Bronchial epithelial cell (primary cell): ENCODE measurements around the gene HPCAL4. TPM values are rescaled to one million over a fixed set of nuclear protein-coding genes. Genes with fewer than 3 reads are reported as not detected.
A peak's percentile ranks its signal among the peaks of the same experiment; 100 is the strongest.

Source experiments
- DNase-seq: peaks from one replicate; pipeline ENCODE4 v3.0.0-alpha.2; 2010; ENCODE audit warnings: low read depth
- FAIRE-seq: peaks from 2 replicates; lab custom pipeline; 2011; peaks lifted over from hg19 to GRCh38; lab: Jason Lieb, UNC
- H3K27me3 ChIP-seq: 2 replicates; pipeline ENCODE4 v1.5.1; 2011; ENCODE audit warnings: low read length; ENCODE audit not compliant: control insufficient read depth, insufficient read depth
- H3K36me3 ChIP-seq: 2 replicates; pipeline ENCODE4 v1.5.1; 2011; ENCODE audit warnings: low read length; ENCODE audit not compliant: control insufficient read depth, insufficient read depth
- H3K4me3 ChIP-seq: 2 replicates; pipeline ENCODE4 v1.5.1; 2011; ENCODE audit warnings: mild to moderate bottlenecking, low read depth, low read length, control low read depth
- total RNA-seq: library from RNA; depleted of rRNA; stranded (reverse); fragments of >200 nt; gene quantifications from 2 replicates; pipeline ENCODE4 v1.2.1, GENCODE V29; 2014
- TF ChIP-seq, protein P1 (sequence below): IDR thresholded peaks from 2 replicates; pipeline ENCODE4 v1.5.1; 2011; ENCODE audit warnings: mild to moderate bottlenecking, moderate library complexity, low read length, control low read depth, inconsistent platforms; ENCODE audit not compliant: insufficient read depth, severe bottlenecking

HPCAL4 gene
- total RNA-seq, 1 donor from 2014 or later, result under 0.01 TPM

DNA sequence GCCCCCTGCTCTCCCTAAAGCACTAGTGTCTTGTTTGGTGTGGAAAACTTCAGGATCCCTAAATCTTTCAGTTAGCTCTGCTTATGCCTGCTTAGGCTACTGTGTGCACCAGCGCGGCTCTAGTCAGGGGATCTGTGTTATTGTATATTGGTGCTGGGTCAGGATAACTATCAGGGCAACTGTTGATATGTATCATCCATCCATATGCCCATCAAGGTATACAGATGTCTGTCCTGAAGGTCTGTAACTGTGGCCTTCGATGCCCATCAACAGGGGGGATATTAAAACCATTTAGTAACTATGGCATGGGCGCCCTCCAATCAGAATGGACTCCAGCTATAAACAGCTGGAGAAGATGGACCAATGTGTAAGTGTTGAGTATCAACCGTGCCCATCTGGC lies 31.7 kb downstream of the HPCAL4 start:
- no peaks in the 10 kb centered on the region for H3K36me3 ChIP-seq
- no peak overlapping the region for H3K4me3 ChIP-seq
- TF ChIP-seq, protein P1, sequence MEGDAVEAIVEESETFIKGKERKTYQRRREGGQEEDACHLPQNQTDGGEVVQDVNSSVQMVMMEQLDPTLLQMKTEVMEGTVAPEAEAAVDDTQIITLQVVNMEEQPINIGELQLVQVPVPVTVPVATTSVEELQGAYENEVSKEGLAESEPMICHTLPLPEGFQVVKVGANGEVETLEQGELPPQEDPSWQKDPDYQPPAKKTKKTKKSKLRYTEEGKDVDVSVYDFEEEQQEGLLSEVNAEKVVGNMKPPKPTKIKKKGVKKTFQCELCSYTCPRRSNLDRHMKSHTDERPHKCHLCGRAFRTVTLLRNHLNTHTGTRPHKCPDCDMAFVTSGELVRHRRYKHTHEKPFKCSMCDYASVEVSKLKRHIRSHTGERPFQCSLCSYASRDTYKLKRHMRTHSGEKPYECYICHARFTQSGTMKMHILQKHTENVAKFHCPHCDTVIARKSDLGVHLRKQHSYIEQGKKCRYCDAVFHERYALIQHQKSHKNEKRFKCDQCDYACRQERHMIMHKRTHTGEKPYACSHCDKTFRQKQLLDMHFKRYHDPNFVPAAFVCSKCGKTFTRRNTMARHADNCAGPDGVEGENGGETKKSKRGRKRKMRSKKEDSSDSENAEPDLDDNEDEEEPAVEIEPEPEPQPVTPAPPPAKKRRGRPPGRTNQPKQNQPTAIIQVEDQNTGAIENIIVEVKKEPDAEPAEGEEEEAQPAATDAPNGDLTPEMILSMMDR, result no peak
- no peak for DNase-seq
- peaks cover 2% of the 10 kb centered on the region for H3K27me3 ChIP-seq
- no peak for FAIRE-seq

DNA sequence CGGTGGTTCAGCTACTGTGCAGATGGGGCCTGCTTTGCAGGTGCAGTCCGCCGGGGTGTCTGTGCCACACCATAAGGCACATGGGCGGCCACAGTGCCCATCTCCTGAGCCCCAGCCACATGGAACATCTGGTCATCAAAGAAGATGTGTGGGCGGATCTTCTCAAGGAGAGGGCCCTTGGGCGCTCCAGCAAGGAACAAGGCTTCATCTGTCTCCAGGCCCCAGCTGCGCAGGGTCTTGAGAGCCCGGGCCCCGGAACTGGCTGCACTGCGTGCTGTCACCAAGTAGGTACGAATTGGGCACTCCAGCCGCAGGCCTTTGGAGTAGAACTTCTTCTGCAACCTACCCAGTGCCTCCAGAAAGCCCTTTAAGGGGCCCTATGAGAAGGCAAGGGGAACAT lies 32.1 kb downstream of the HPCAL4 start:
- Histone ChIP-seq H3K4me3 (no peak overlapping the region), H3K36me3 (no peaks in the 10 kb centered on the region), H3K27me3 (peaks cover 2% of the 10 kb centered on the region)
- DNase-seq (no peak), FAIRE-seq (no peak)
- TF ChIP-seq, protein P1, result no peak

DNA sequence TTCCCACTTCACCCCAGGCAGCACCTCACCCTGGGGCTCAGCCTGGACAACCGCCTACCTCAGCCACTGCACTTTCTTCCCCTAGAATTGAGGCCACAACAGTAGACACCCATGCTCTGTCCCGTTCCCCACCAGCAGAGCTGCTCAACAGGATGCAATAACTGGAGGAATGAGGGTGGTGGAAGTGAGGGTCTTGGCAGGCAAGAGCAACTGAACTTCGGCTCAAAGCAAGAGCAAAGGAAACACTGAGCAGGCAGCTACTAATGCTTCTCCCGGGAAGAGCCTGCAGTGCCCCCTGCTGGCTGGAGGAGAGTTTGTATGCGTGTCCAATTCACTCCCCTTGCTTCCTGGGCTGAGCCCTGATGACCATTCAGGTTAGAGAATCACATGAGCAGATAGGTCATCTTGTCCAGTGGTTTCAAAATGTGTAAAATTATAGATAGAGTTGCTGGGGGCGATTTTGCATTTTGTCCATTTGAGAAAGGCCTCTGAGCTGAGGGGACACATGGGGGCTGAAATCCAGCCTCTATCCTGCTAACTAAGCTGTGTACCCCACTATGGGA lies 33.2 kb downstream of the HPCAL4 start:
- no peak overlapping the region for H3K4me3 ChIP-seq
- H3K27me3 ChIP-seq, result peaks cover 2% of the 10 kb centered on the region
- no peaks in the 10 kb centered on the region for H3K36me3 ChIP-seq
- DNase-seq (peak; percentile 50), FAIRE-seq (no peak)
- TF ChIP-seq, protein P1, result peak; percentile 90

DNA sequence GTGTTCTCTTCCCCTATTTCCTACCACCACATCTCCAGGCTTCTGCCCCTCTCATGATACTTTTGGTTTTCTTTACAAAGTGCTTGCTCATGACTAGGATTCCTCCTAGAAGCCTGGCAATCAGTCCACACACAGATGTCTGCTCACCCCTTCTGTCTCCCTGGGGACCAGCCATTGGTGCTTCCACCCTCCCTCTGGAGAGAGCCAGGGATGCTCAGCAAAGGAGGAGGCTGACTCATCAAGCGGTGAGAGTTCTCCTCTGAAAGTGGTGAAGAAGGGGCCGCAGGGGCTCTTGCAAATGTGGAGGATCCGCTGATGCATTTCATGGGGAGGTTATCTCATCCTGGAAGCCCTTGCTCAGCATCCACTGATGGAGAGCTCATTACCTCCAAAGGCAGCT lies 33.8 kb downstream of the HPCAL4 start:
- TF ChIP-seq, protein P1, result no peak
- Histone ChIP-seq H3K36me3 (no peaks in the 10 kb centered on the region), H3K4me3 (no peak overlapping the region), H3K27me3 (peaks cover 2% of the 10 kb centered on the region)
- FAIRE-seq, result no peak
- no peak for DNase-seq

DNA sequence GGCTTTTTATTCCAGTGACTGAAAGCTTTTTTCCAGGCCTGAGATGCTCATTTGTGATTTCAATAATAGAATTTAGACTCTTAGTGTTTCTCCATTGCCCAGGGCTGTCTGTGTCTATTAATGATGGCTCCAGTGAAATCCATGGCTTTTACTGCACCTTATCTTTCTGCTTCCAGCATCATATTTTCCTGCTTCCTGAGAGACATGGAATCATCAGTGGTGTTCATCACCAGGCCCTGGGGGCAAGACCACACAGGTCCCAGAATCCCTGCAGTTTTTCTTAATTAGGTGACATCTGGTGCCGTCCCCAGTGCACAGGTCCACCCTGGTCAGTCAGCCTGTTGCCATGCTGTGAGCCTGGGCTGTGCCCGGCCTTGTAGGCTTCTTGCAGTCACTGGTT lies 34.8 kb downstream of the HPCAL4 start:
- Histone ChIP-seq H3K27me3 (peaks cover 2% of the 10 kb centered on the region), H3K36me3 (no peaks in the 10 kb centered on the region), H3K4me3 (no peak overlapping the region)
- TF ChIP-seq, protein P1, result no peak
- DNase-seq (no peak), FAIRE-seq (no peak)
